Measurements from ENCODE around the gene EDEM1.

GRCh38 chr3:5239602-5240001 lies 52.1 kb downstream of the EDEM1 start:
- no peak for TF ChIP-seq CTCF (IDR thresholded peaks at IDR 0.05)
- TF ChIP-seq POLR2A (IDR thresholded peaks at IDR 0.05) = no peak

Data from testis (tissue), 2 donors.